Stimulated activated CD4-positive, alpha-beta T cell treated with anti-CD3 and anti-CD28 coated beads, Interleukin-15, amount 100 ng/mL, for 48 hours (primary cell): ENCODE results near the gene NOXO1.

Experiments used
- DNase-seq, 2 donors: peaks; one replicate each; pipeline ENCODE4 v3.0.0-alpha.2; 2020; ENCODE audit warnings: low read depth in 2 of 2

Gene NOXO1

GRCh38 chr16:2009791-2010510, 28.7 kb upstream of the NOXO1 start, which contains the start of gene ZNF598:
Gene ZNF598 (minus strand): TSS chr16:2009821.
- peak; percentile 56 to 69 for DNase-seq

DNA sequence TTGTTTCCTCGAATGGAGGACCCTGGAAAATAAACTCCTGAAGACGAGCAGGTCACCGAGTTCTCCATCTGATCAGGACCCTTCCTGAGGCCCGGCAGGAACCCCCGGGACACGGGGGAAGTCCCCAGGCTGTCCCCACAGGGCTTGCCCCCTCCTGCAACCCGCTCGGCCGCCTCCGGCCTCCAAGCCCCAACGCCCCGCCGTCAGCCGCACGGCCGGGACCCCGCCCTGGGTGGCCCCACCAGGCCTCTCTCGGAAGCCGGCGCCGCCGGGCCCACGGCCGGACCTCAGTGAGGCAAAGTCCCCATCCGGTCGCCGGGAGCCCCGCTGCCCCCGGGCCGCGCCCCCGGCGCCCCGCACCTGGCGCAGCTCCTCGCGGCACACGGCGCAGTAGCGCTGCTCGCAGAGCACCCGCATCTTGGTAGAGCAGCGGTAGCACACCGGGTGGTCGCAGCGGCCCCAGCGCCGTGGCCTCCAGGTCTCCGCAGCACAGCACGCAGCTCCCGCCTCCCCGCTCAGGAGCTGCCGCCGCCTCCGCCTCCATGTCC, 28.0 kb upstream of the NOXO1 start:
- DNase-seq: no peak

DNA sequence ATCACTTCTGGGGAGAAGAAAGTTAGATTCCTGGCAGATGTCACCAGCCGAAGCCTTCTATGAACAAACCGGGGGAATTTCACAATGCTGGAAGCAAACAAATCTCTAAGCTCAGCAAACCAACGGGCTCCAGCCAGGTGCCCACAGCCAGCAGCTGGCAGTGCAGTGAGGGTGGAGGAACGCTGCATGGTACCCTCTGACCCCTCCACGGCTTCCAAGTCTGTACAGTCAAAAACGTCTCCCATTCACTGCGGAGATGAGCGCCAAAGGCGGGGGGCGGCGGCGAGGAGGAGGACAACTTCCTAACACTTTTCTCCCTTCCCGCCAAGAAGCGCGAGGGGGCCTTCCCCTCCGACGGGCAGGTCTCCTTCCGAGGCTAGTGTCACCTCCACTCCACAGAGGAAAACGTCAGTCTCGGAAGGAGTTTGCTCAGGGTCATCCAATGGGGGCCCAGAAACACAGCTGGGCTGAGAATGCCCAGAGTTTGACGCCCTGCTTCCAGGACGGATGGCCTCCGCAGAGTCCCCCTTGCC, 27.4 kb upstream of the NOXO1 start:
- no peak for DNase-seq

GRCh38 chr16:2008009-2008526, 26.8 kb upstream of the NOXO1 start:
- DNase-seq: no peak

GRCh38 chr16:2007081-2007836, 26.0 kb upstream of the NOXO1 start:
- no peak for DNase-seq

DNA sequence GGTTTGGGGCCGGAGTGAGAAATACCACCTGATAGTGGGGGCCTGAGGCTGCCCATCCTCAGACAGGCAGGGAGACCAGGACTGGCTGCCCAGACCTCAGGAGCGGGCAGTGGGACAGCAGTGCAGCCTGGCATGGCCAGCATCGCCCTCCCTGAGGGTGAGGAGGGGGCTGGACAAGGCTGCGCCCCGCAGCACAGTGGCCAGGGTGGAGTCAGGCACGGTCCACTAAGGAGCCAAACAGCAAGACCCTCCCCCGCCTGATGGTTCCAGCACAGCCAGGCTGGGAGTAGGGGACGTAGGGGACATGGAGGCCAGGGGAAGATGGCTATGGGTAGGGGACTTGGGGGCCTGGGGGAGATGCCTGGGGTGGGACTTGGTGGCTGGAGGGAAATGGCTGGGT, 25.0 kb upstream of the NOXO1 start:
- no peak for DNase-seq

DNA sequence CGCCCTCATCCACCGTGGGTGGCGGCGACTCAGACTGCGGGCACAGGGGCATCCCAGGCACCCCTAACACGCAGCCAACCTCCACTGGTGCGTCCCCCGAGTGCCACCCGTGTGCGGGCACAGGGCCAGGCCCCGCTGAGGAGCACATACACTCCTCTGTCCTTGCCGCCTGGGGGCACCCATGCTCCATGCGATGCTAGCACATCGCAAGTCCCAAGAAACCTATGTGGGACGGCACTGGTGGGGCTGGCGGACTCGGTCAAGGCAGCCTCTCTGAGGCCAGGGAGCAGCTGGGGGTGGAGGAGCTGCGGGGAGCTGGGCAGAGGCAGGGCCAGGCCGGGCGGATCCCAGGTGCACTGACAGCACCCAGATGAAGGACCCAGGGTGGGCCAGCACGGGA, 24.4 kb upstream of the NOXO1 start:
- DNase-seq: no peak

- DNase-seq: no peak
Measured at GRCh38 chr16:2004795-2005517, 23.7 kb upstream of the NOXO1 start.

DNA sequence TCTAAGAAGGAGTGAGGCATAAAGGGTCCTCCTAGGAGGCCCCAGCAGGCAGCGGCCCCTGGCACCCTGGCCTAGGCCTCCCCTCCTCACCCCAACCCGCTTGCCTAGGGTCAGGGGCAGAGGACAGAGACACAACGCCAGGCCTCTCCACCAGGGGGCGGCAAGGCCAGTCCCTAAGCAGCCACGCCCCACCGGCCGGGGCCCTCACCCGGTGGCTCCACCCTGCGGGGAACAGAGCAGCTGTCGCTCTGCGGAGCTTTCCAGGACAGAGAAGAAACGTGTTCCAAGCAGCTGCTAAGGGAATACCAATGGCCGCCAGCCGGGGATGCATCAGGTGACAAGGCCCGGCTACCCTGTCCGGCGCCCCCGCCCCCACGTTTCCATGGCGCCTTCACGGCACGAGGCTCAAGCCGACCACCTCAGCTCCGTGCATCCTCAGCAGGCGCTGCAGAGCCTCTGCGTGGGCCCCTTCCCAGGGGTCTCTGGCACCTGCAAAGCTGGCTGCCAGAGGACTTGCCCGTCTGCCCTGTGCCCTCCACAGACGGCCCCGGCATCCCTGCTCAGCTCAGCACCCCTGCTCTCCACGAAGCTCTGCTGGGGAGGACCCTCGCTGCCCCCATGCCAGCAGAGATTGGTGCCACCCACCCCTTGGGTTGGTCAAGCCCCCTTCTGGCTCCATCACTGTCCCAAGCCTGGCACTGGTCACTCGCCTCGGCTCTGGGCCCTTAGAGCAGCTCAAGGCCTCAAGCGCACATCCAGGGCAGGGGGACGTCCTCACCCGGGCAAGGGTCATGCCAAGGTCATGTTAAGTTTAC, 22.8 kb upstream of the NOXO1 start:
- peak; percentile 77 to 89 for DNase-seq

- DNase-seq: no peak
Measured at GRCh38 chr16:2003231-2003826, 22.1 kb upstream of the NOXO1 start.

DNA sequence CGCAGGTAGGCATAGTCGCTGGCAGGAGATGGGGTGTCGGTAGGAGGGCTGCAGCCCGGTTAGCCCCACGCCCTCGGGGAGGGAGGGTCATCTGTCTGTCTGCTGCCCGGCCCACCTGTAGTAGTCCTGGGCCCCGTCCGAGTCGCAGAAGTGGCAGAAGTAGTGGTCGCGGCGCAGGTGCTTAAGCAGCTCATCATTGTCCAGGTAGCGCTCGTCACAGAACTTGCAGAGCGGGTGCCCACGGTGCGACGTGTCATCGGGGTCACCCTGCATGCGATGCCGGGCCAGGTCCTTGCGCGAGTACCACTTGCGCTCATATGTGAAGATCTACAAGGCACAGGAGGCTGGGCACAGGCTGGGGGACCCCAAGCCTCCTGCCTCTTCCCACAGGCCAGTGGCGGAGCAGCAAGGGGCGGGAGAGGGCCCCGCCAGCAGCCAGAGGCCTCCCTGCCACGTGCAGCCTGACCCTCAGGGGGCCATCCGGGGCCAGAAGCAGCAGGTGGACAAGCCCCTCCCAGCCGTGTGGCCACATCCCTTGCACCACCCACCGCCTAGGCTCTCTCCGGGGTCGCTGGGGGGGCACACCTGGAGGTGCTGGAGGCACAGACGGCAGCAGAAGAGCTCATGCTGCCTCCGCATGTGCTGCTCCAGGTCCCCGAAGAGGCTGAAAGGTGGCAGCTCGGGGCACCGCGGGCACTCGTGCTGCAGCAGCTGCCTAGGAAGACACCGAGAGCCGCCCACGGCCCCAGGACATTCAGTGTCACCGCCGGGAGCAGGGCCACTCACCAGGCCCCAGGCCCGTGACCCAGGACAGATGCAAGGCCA, 21.3 kb upstream of the NOXO1 start:
- no peak for DNase-seq

- DNase-seq: no peak
Measured at GRCh38 chr16:2001456-2002355, 20.4 kb upstream of the NOXO1 start.

- DNase-seq: no peak
Measured at GRCh38 chr16:2001035-2001434, 19.8 kb upstream of the NOXO1 start.

DNA sequence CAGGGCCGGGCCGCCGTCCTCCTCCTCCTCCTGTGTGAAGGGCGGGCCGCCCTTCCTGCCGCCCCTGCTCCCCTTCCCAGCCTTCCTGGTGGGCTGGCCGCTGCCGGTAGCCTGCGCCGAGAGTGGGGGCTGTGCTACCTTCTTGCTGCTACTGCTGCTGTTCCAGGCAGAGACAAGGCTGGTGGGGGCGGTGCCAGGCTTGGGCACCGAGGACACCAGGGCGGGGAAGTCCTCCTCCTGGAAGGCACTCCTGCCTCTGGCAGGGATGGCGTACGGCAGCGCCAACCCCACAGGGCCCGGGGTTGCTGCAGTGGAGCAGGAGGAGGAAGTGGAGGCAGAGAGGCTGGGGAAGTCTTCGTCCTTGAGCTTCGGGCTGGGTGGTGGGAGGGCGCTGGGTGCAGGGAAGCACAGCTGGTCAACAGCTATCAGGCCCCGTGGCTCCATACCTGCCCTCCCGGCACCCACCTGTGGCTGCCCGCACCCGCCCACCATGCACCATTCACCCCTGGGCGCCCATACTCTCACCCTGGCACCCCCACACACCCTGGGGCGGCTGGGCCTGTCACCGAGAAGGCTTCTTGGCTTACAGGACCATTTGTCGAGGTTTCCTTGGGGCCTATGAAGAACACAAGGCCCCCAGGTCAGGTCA, 18.7 kb upstream of the NOXO1 start:
- no peak for DNase-seq

- DNase-seq: no peak
Measured at GRCh38 chr16:1998852-1999801, 17.9 kb upstream of the NOXO1 start.

GRCh38 chr16:1998360-1998835, 17.1 kb upstream of the NOXO1 start:
- DNase-seq: no peak
